Mammary epithelial cell (primary cell): ENCODE results near the gene EFCAB6.

Source experiments
- CTCF ChIP-seq, 2 donors: IDR thresholded peaks in 1 of 2; conservative IDR thresholded peaks in 1 of 2; 2 replicates each; pipeline ENCODE4 v1.5.1; 2011 to 2012; ENCODE audit warnings: inconsistent platforms in 2 of 2, low read length in 2 of 2, mild to moderate bottlenecking in 2 of 2, control low read depth in 1 of 2, low read depth in 1 of 2; ENCODE audit not compliant: insufficient read depth in 1 of 2; ENCODE audit errors: extremely low read depth in 1 of 2
- EZH2 ChIP-seq: IDR thresholded peaks from 2 replicates; pipeline ENCODE4 v1.6.1; 2012; ENCODE audit warnings: low read length, inconsistent platforms, borderline replicate concordance

GRCh38 chr22:43722444-43722843 lies 89.7 kb downstream of the EFCAB6 start:
- TF ChIP-seq EZH2: no peak
- no peak for TF ChIP-seq CTCF (conservative IDR thresholded peaks at IDR 0.05 in 1 of 2, IDR thresholded peaks at IDR 0.05 in 1 of 2; ENCODE audit: extremely low read depth in 1 of 2, insufficient read depth in 1 of 2, low read depth in 1 of 2, low read length in 2 of 2)
